PFSK-1 (cell line): Measurements from ENCODE around the gene EN2.

Source experiments
- POLR2AphosphoS5 ChIP-seq: IDR thresholded peaks from 2 replicates; pipeline ENCODE4 v1.6.1; 2012; ENCODE audit warnings: low read depth, mild to moderate bottlenecking, control low read depth, low read length, moderate library complexity
- SIN3A ChIP-seq: IDR thresholded peaks from 2 replicates; pipeline ENCODE4 v1.6.1; 2012; ENCODE audit warnings: mild to moderate bottlenecking, low read length, moderate library complexity, borderline replicate concordance; ENCODE audit not compliant: insufficient read depth

DNA sequence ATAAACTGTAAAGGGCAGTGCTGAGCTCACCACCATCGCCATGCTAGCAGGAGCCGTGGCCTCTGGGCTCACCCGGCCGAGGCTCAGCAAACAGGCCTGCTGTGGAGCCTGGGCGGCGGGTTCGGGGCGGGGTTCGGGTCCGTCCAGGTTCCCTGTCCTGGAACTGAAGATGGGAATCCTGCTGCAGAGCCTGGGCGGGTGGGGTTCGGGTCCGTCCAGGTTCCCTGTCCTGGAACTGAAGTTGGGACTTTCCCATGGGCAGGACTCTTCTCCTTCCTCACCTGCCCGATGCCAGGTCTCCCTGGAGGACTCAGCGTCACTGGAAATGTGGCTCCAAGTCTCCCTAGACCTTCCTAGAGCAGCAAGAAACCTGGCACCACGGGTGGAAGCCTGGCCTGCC is 36.6 kb downstream of the EN2 start:
- TF ChIP-seq POLR2AphosphoS5 (no peak), SIN3A (no peak)
